GM18873 (cell line): ENCODE data around the gene TSEN54.

Source experiments
- ATAC-seq: cut with Tn5 transposase; IDR thresholded peaks from one replicate; pipeline ENCODE4 v1.9.1; 2021; ENCODE audit warnings: mild to moderate bottlenecking, moderate library complexity, moderate number of reproducible peaks; ENCODE audit not compliant: unreplicated experiment, low FRiP score

Gene TSEN54

GRCh38 chr17:75558666-75559530 lies 42.6 kb downstream of the TSEN54 start:
- no peak for ATAC-seq

- ATAC-seq: no peak
These were observed 43.7 kb downstream of the TSEN54 start for GRCh38 chr17:75559958-75560533.

GRCh38 chr17:75561927-75562603 lies 45.7 kb downstream of the TSEN54 start:
- no peak for ATAC-seq

GRCh38 chr17:75563063-75563758 lies 46.9 kb downstream of the TSEN54 start:
- ATAC-seq: no peak

- no peak for ATAC-seq
These were observed 47.9 kb downstream of the TSEN54 start for GRCh38 chr17:75564195-75564594.

GRCh38 chr17:75565066-75565465 lies 48.7 kb downstream of the TSEN54 start:
- no peak for ATAC-seq

GRCh38 chr17:75565618-75566017 lies 49.3 kb downstream of the TSEN54 start:
- no peak for ATAC-seq

- ATAC-seq: no peak
These were observed 50.1 kb downstream of the TSEN54 start for GRCh38 chr17:75566416-75566815.

- ATAC-seq: no peak
These were observed 50.5 kb downstream of the TSEN54 start for GRCh38 chr17:75566834-75567233.

- no peak for ATAC-seq
These were observed 52.3 kb downstream of the TSEN54 start for GRCh38 chr17:75568412-75569255.

- no peak for ATAC-seq
These were observed 53.8 kb downstream of the TSEN54 start for GRCh38 chr17:75570034-75570676.

- ATAC-seq: no peak
These were observed 54.4 kb downstream of the TSEN54 start for GRCh38 chr17:75570772-75571171.

GRCh38 chr17:75571197-75571884 lies 55.0 kb downstream of the TSEN54 start:
- no peak for ATAC-seq

GRCh38 chr17:75571885-75572215 lies 55.5 kb downstream of the TSEN54 start:
- ATAC-seq: no peak

GRCh38 chr17:75572713-75573539 lies 56.6 kb downstream of the TSEN54 start:
- ATAC-seq: no peak

GRCh38 chr17:75573540-75573957 lies 57.2 kb downstream of the TSEN54 start:
- ATAC-seq: no peak

- no peak for ATAC-seq
These were observed 57.7 kb downstream of the TSEN54 start for GRCh38 chr17:75573994-75574393.
